Activated CD4-positive, alpha-beta T cell treated with anti-CD3 and anti-CD28 coated beads for 48 hours (primary cell): Measurements from ENCODE around the gene TMEM38A.

Experiments
- DNase-seq: peaks from one replicate; pipeline ENCODE4 v3.0.0-alpha.2; 2020

The TMEM38A gene

GRCh38 chr19:16660763-16661479 is at the start of gene TMEM38A:
TSS of gene TMEM38A (plus strand) at chr19:16661139. CDS start at chr19:16661218, 79 bp downstream.
- DNase-seq: peak; percentile 31

GRCh38 chr19:16612636-16613035 is 48.3 kb upstream of the TMEM38A start:
- DNase-seq: no peak

- DNase-seq: no peak
Observed at GRCh38 chr19:16613841-16614240, 47.1 kb upstream of the TMEM38A start.

- no peak for DNase-seq
Observed at GRCh38 chr19:16614941-16615340, 46.0 kb upstream of the TMEM38A start.

- DNase-seq: no peak
Observed at GRCh38 chr19:16615808-16616207, 45.1 kb upstream of the TMEM38A start.

- no peak for DNase-seq
Observed at GRCh38 chr19:16618248-16618647, 42.7 kb upstream of the TMEM38A start.

- DNase-seq: no peak
Observed at GRCh38 chr19:16619457-16619856, 41.5 kb upstream of the TMEM38A start.

- no peak for DNase-seq
Observed at GRCh38 chr19:16620018-16620417, 40.9 kb upstream of the TMEM38A start.

- no peak for DNase-seq
Observed at GRCh38 chr19:16620584-16620983, 40.4 kb upstream of the TMEM38A start.

- no peak for DNase-seq
Observed at GRCh38 chr19:16621165-16621800, 39.7 kb upstream of the TMEM38A start.

- DNase-seq: no peak
Observed at GRCh38 chr19:16623066-16623465, 37.9 kb upstream of the TMEM38A start.

- DNase-seq: no peak
Observed at GRCh38 chr19:16623576-16623975, 37.4 kb upstream of the TMEM38A start.

- no peak for DNase-seq
Observed at GRCh38 chr19:16624236-16624635, 36.7 kb upstream of the TMEM38A start.

GRCh38 chr19:16625163-16625958 is 35.6 kb upstream of the TMEM38A start:
- no peak for DNase-seq

- DNase-seq: peak; percentile 32
Observed at GRCh38 chr19:16626796-16627192, 34.1 kb upstream of the TMEM38A start.

- DNase-seq: peak; percentile 19
Observed at GRCh38 chr19:16627193-16627927, 33.6 kb upstream of the TMEM38A start.

GRCh38 chr19:16627928-16628182 is 33.1 kb upstream of the TMEM38A start:
- DNase-seq: no peak

- peak; percentile 97 for DNase-seq
Observed at GRCh38 chr19:16628183-16628983, 32.6 kb upstream of the TMEM38A start, which contains the start of gene MED26. TSS of gene MED26 (minus strand) at chr19:16628204. CDS start at chr19:16627943, 261 bp downstream.

- DNase-seq: peak; percentile 13
Observed at GRCh38 chr19:16628984-16629691, 31.8 kb upstream of the TMEM38A start.

GRCh38 chr19:16631465-16631864 is 29.5 kb upstream of the TMEM38A start:
- no peak for DNase-seq

- no peak for DNase-seq
Observed at GRCh38 chr19:16637535-16637934, 23.4 kb upstream of the TMEM38A start.

GRCh38 chr19:16638666-16639065 is 22.3 kb upstream of the TMEM38A start:
- DNase-seq: no peak
